T-helper 22 cell (primary cell): ENCODE results near the gene NCBP2L.

Experiments
- DNase-seq: peaks from one replicate; pipeline ENCODE4 v3.0.0-alpha.2; 2020; ENCODE audit warnings: low read depth

The NCBP2L gene

GRCh38 chrX:107777536-107777832 lies at the start of gene NCBP2L:
NCBP2L (plus strand) TSS chrX:107777733; CDS start chrX:107794221, 16,488 bp downstream.
- DNase-seq: no peak

DNA sequence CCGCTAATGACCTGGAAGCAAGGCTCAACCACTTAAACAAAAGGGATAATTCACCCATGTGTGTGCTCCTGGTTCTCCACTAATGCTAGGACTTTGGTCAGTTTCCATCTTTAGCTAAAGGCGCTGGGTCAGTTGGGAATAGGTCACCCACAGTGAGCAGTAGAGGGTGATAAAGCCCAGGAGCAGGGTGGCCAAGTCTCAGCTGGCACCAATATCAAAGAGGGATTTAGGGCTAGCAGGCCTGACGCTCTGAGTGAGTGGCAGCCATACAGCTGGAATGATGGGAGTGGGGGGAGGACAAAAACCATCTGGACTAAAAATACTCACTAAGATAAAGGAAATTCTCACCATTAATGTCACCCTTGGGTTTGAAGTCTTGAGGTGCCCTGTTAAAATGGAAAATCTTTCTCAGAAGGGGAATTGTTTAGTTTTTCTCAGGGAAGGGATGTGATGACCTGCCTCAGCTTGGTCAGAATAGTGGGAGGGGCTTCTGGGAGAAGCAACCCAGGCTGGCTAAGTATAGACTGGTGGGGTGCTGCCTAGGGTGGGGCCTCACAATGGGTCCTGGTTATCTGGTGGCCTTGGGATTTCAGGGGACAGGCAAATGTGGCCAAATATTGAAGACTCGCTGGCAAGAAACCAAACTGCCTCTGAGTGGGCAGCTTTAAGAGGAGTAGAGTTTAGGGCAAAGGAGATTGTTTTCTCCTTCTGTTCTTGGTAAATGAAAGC lies 49.0 kb upstream of the NCBP2L start:
- no peak for DNase-seq

GRCh38 chrX:107729558-107730297 lies 47.8 kb upstream of the NCBP2L start:
- DNase-seq: no peak

- no peak for DNase-seq
These were observed 47.3 kb upstream of the NCBP2L start for GRCh38 chrX:107730298-107730655.

- no peak for DNase-seq
These were observed 46.4 kb upstream of the NCBP2L start for GRCh38 chrX:107730991-107731766.

- no peak for DNase-seq
These were observed 45.6 kb upstream of the NCBP2L start for GRCh38 chrX:107731831-107732502.

DNA sequence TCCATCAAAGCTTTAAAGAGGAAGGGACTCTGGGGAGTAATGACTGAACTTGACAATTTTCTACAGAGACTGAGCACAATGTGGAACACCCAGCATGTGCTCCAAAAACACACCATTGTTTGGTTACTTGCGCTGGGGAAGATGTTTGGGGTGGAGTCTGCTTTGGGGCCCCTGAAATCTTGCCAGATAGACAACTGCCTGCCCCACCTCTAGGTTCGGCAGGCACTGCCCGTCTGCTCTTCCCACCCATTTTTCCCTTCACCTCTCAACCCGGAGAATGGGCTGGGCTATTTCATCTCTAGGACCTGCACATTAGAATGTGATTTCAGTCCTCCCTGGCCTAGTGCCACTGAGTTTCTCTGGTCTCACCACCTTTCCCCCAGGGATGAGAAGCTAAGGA lies 43.8 kb upstream of the NCBP2L start:
- no peak for DNase-seq

- no peak for DNase-seq
These were observed 42.9 kb upstream of the NCBP2L start for GRCh38 chrX:107734646-107735045.

DNA sequence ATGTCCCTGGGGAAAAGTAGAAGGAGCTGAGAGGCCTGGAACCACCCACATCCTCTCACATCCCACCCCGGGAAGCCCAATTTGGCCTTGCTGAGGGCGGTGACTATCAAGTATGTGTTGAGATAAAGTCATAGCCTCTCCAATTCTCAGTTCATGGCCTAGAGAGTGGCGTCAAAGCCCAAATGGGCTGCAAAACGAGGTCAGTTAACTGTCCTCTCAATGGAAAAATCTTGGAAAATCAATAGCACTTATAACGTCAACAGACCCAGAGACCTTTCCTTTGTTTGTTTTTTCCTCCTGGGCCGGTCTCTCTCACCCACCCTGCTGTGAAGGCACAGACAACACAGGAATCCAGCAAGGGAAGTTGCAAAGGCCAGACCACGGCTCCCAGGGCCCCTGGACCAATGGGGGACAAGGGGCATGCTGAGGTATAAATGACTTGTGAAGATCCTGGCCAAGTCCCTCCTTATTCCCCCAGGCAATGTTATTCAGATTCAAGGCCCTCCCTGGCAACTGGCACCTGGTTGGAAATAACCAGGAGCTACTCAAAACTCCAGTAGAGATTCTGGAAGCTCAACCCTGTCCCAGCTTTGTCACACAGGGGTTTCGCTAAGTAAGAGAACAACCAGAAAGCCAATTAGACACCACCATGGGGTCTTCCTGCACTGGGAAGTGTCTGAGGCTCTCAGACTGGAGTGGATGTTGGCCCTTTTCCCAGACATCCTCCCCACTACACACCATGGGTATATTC lies 40.6 kb upstream of the NCBP2L start:
- no peak for DNase-seq

DNA sequence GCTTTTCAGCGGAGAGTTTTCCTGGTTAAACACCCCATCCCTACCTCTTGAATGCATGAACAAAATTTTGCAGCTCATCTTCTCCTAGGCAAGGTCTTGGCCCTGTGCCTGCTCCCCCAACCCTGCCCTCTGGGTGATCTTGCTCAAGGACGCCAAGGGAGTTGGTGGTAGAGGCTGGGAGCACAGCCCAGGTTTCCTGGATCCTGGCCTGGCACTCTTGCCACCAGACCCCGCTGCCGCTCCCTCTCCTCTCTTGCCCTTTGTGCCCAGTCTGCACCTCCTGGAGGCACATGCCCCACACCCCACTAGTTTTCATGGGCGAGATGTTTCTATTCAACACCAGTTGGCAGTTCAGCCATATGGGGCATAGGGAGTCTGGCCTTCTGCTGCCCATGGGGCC lies 39.3 kb upstream of the NCBP2L start:
- DNase-seq: no peak

- DNase-seq: no peak
These were observed 38.8 kb upstream of the NCBP2L start for GRCh38 chrX:107738768-107739167.

GRCh38 chrX:107739541-107739940 lies 38.0 kb upstream of the NCBP2L start:
- DNase-seq: no peak

GRCh38 chrX:107741404-107741790 lies 36.1 kb upstream of the NCBP2L start:
- no peak for DNase-seq

- no peak for DNase-seq
These were observed 34.8 kb upstream of the NCBP2L start for GRCh38 chrX:107742700-107743191.

DNA sequence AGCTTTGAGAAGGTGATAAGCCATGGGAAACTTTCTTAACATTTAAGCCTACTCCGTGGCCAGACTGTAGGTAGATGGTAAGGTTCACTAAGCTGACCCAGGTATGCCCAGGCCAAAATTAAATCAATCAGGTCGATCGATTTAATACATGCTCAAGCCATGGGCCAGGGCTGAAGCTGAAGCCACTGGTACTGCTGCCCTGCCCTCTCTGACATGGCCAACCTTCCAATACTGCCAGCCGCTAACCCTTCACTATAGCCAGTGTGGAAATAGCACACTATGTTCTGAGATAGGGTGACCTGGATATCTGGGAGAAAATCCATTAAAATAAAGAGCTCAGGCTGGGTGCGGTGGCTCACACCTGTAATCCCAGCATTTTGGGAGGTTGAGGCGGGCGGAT lies 33.5 kb upstream of the NCBP2L start:
- no peak for DNase-seq

DNA sequence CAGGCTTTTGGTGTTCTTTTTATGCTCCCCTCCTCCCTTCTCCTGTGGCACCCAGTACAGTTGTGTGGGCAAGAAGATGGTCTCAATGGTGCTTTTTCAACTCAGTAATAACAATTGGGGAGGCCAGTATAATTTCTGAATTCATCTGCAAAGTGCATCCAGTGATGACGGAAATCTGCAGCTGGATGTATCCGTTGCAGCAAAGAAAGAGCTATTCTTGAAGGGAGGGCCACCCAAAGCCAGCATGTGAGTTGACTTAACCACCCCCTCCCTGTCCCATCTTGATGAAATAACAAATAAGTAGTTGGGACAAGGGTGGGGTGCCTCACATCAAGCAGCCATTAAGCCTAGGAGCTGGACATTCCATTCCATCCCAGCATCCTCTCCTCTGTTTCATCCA lies 32.7 kb upstream of the NCBP2L start:
- no peak for DNase-seq

DNA sequence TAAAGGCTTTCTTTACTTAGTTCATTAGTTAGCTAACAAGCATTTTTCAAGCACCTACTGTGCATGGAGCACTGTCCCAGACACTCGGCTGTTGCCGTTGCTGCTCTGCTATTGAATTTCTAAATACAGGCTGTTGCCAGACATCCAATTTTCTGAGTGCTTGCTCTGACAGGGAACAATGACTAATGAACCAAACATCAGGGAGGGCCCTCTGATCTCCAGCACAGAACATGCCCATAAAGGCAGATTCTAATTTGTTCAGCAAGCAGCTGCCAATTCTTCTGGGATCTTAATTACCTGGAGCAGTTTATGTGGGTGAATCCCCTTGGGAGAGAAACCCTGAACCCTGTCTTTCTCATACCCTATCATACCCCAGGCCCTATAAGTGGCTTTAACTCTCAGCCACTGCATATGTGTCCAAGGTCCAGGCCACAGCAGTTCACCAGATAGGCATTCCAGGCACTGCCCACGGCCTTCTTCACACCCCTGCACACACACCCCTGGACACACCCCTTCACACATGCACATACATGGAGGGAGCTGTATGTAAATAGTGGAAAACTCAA lies 29.9 kb upstream of the NCBP2L start:
- DNase-seq: no peak

- DNase-seq: no peak
These were observed 29.0 kb upstream of the NCBP2L start for GRCh38 chrX:107748506-107748905.

- DNase-seq: no peak
These were observed 27.3 kb upstream of the NCBP2L start for GRCh38 chrX:107750263-107750662.

- DNase-seq: no peak
These were observed 26.6 kb upstream of the NCBP2L start for GRCh38 chrX:107750861-107751445.

GRCh38 chrX:107752043-107752442 lies 25.5 kb upstream of the NCBP2L start:
- no peak for DNase-seq
